ENCODE data around the gene ATP8B4. TPM values are rescaled to one million over a fixed set of nuclear protein-coding genes. Genes with fewer than 3 reads are reported as not detected.

ATP8B4 gene
- total RNA-seq, 1 experiment from 2014 or later = not detected

- DNase-seq (ENCODE audit: low read depth, low spot score) = no peak
- ATAC-seq = no peak
- no peaks in the 10 kb centered on the region for H3K9me3 ChIP-seq (ENCODE audit: control insufficient read depth, insufficient read depth, low read depth, low read length)
- intact Hi-C loops (cut with micrococcal nuclease; ENCODE audit: unreplicated experiment) (no loop called here), in situ Hi-C loops (cut with HindIII; ENCODE audit: low pct_unique_long_range_greater_than_20kb, low sequenced_read_pairs) (no loop called here)
- BruUV-seq (replicated peaks) = no TSS peak
- POLR2A ChIA-PET = no interaction called here
- TF ChIP-seq REST (IDR thresholded peaks at IDR 0.05; ENCODE audit: insufficient read depth in 1 of 2, low read depth in 2 of 2, low read length in 1 of 2) = no peak
- TF ChIP-seq TCF7L2 (IDR thresholded peaks at IDR 0.05; ENCODE audit: low read depth, low read length) = no peak
- TF ChIP-seq CTCF (IDR thresholded peaks at IDR 0.05) = no peak
- no peak for TF ChIP-seq SIN3A (IDR thresholded peaks at IDR 0.05; ENCODE audit: borderline replicate concordance, insufficient read depth, low read depth, low read length)
- no peak for TF ChIP-seq POLR2AphosphoS5 (IDR thresholded peaks at IDR 0.05; ENCODE audit: low read depth, low read length)
- no peak overlapping the region for H3K27ac ChIP-seq (ENCODE audit: low read length)
- no peaks in the 10 kb centered on the region for H3K27me3 ChIP-seq (ENCODE audit: control insufficient read depth, insufficient read depth, low read length)
- CTCF ChIA-PET = no interaction called here
- no peaks in the 10 kb centered on the region for H3K36me3 ChIP-seq (ENCODE audit: control insufficient read depth, insufficient read depth, low read length)
- H3K4me3 ChIP-seq (ENCODE audit: low read depth in 2 of 2, low read length in 2 of 2) = no peak overlapping the region
- H3K4me1 ChIP-seq (ENCODE audit: control insufficient read depth, insufficient read depth, low read length) = no peaks in the 10 kb centered on the region
These were observed 129.5 kb downstream of the ATP8B4 start for GRCh38 chr15:49989498-49989897.

- CTCF ChIA-PET = no interaction called here
- POLR2A ChIA-PET = interaction anchor here (0.7 kb wide), 1 partner anchor 18 kb away, joined by 4 read pairs; no protein-coding TSS in a partner anchor
- H3K4me3 ChIP-seq (ENCODE audit: low read depth in 2 of 2, low read length in 2 of 2) = no peak overlapping the region
- H3K36me3 ChIP-seq (ENCODE audit: control insufficient read depth, insufficient read depth, low read length) = no peaks in the 10 kb centered on the region
- no TSS peak for BruUV-seq (replicated peaks)
- H3K9me3 ChIP-seq (ENCODE audit: control insufficient read depth, insufficient read depth, low read depth, low read length) = no peaks in the 10 kb centered on the region
- DNase-seq (ENCODE audit: low read depth, low spot score) (no peak), ATAC-seq (no peak)
- in situ Hi-C loops (cut with HindIII; ENCODE audit: low pct_unique_long_range_greater_than_20kb, low sequenced_read_pairs) (no loop called here), intact Hi-C loops (cut with micrococcal nuclease; ENCODE audit: unreplicated experiment) (no loop called here)
- H3K4me1 ChIP-seq (ENCODE audit: control insufficient read depth, insufficient read depth, low read length) = no peaks in the 10 kb centered on the region
- no peaks in the 10 kb centered on the region for H3K27me3 ChIP-seq (ENCODE audit: control insufficient read depth, insufficient read depth, low read length)
- no peak overlapping the region for H3K27ac ChIP-seq (ENCODE audit: low read length)
- TF ChIP-seq POLR2AphosphoS5 (IDR thresholded peaks at IDR 0.05; ENCODE audit: low read depth, low read length) = no peak
- TF ChIP-seq SIN3A (IDR thresholded peaks at IDR 0.05; ENCODE audit: borderline replicate concordance, insufficient read depth, low read depth, low read length) = no peak
- TF ChIP-seq REST (IDR thresholded peaks at IDR 0.05; ENCODE audit: insufficient read depth in 1 of 2, low read depth in 2 of 2, low read length in 1 of 2) = no peak
- TF ChIP-seq CTCF (IDR thresholded peaks at IDR 0.05) = no peak
- TF ChIP-seq TCF7L2 (IDR thresholded peaks at IDR 0.05; ENCODE audit: low read depth, low read length) = no peak
These were observed 130.3 kb downstream of the ATP8B4 start for GRCh38 chr15:49988766-49989165.

Measured in Panc1 (cell line).